ENCODE results near the gene LRRC8D.
"Not testable (repeated sequence)": the region's sequence is repeated elsewhere in the genome, so short reads cannot be mapped to it uniquely, and the experiment has no call there.

Gene LRRC8D

DNA sequence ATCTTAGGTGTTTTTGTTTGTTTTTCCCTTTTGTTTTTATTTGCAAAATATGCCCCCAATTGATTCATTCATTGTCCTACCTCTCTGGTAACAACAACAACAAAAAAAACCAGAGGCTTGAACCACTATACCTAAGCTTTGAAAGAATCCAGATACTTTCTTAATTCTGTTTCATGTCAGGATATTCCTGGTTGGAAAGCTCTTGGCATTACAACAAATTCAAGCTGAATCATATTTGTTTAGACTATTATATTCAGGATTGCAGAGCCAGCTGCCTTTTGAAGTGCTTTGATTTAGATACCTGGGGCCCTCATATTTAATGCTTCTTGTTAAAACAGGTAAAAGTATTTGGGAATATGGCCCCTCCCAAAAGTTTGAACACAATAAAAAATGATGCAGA is 151.2 kb downstream of the LRRC8D start:
- H3K27me3 Mint-ChIP-seq: no peaks in the 10 kb centered on the region
- no peaks in the 10 kb centered on the region for H3K9me3 Mint-ChIP-seq
- peaks cover under 1% of the 10 kb centered on the region for H3K4me1 Mint-ChIP-seq
- no peak overlapping the region for H3K27ac Mint-ChIP-seq
- ATAC-seq (ENCODE audit: low read depth) (no peak), DNase-seq (ENCODE audit: low spot score in 2 of 2) (no peak)
- H3K36me3 Mint-ChIP-seq: no peaks in the 10 kb centered on the region
- no peak overlapping the region for H3K4me3 Mint-ChIP-seq

DNA sequence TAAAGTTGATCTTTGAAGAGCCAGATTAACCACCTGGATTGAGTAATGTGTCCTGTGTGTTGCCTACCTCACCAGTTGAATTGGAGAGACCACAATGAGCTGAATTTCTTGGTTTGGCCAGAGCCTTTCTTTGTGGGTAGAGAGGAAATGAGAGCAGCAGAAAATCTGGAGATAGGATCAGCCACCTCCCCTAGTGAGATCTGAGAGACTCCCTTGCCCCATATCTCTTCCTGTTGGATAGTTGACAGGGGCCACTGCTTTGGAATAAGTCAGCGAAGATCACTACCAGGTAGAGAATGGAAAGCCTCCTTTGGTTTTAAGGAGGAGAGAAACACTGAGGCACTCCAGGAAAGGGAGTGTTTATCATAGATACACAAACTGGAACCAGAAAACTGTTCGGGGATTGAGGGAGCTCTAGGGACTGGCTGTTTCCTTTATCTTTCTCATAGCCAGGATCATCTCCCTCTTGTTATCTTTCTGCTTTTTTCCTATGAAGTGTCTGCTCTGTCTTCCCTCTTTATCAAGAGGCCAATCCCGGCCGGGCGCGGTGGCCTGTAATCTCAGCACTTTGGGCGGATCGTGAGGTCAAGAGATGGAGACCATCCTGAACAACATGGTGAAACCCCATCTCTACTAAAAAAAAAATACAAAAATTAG is 152.8 kb downstream of the LRRC8D start:
- no peak for DNase-seq (ENCODE audit: low spot score in 2 of 2)
- Mint-ChIP-seq H3K9me3 (no peaks in the 10 kb centered on the region), H3K36me3 (no peaks in the 10 kb centered on the region), H3K27ac (no peak overlapping the region), H3K4me1 (no peaks in the 10 kb centered on the region), H3K4me3 (no peak overlapping the region), H3K27me3 (peaks cover 2% of the 10 kb centered on the region)
- ATAC-seq (ENCODE audit: low read depth): no peak

DNA sequence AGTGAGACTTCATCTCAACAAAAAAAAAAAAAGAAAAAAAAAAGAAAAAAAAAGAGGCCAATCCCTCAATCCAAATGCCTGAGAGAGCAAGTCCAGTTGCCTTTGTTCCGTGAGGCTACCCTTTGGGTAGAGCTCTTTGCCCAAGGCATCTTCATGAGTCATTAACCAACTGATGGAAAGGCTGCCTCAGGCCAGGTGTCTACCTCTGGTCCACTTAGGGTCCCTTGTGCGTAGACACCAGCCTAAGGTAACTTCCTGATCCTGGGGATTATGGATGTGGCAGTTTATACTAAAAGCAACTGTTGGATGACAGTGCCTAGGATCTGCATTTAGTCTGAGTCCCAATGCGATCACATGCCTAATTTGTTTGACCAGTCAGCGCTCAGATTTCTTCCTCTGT is 153.4 kb downstream of the LRRC8D start:
- DNase-seq (ENCODE audit: low spot score in 2 of 2) (no peak), ATAC-seq (ENCODE audit: low read depth) (no peak)
- Mint-ChIP-seq H3K9me3 (no peaks in the 10 kb centered on the region), H3K27me3 (peaks cover 2% of the 10 kb centered on the region), H3K36me3 (no peaks in the 10 kb centered on the region), H3K27ac (no peak overlapping the region), H3K4me3 (no peak overlapping the region), H3K4me1 (no peaks in the 10 kb centered on the region)

DNA sequence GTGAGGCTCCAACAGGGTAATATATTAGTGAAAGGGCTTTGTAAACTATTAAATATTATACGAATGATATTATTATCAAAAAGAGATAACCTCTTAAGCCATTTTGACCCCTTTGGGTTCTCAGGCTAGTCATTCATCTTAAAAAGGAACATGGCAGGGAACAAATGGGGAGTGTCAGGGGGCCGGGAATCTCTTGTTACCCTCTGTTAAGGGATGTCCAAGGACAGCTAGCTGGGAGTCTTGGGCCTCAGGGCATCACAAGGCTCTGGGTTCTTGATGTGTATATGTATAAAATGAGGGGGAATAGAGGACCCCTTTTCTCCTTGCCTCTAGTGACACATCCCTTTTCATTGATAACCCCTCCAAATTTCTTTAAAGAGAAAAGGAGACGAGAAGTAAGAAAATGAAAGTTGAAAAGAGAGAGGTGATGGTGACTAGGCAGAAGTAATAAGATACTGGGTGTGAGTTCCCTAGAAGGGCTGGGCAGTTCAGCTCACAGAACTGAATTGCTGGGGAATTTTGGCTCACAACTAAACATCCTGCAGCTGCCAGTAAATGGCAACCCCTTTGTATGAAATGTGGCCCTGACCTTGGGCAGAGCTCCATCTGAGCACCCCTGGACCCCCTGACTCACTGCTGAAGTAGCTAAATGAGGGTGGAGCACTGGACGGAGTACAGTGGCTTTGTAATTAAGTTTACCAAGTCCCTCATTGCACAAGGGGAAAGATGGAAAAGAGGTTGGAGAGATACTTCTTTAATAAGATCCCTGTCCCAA is 154.1 kb downstream of the LRRC8D start:
- ATAC-seq (ENCODE audit: low read depth) (no peak), DNase-seq (ENCODE audit: low spot score in 2 of 2) (no peak)
- Mint-ChIP-seq H3K4me3 (no peak overlapping the region), H3K9me3 (no peaks in the 10 kb centered on the region), H3K36me3 (no peaks in the 10 kb centered on the region), H3K27me3 (peaks cover 2% of the 10 kb centered on the region), H3K4me1 (no peaks in the 10 kb centered on the region), H3K27ac (no peak overlapping the region)

DNA sequence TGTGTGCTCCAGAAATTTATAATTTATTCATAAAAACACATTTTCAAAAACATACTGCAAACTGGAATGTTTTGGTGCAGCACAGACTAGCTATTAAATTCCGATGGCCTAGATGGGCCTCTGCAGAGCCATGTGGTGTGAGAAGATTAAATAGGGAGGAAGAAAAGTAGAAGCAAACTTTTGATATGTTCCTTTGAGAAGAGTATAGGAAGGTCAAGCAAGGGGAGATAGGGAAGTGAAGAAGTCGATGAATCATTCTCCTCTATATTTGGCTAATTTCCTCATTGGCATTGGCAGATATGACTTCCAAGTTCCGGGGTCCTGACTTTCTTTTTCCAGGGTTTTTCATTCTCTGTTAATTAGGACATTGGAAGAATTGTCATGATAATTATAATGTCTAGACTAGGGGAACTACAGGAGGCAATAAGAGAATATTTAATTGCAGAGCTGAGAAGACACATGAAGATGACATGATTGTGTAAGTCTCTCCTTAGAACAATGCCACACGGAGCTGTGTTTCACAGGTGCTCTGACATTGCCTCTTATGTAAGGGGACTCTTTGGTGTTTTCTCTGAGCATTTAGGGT is 154.8 kb downstream of the LRRC8D start:
- Mint-ChIP-seq H3K4me1 (no peaks in the 10 kb centered on the region), H3K27me3 (peaks cover 2% of the 10 kb centered on the region), H3K36me3 (no peaks in the 10 kb centered on the region), H3K27ac (no peak overlapping the region), H3K9me3 (no peaks in the 10 kb centered on the region), H3K4me3 (no peak overlapping the region)
- ATAC-seq (ENCODE audit: low read depth): no peak
- DNase-seq (ENCODE audit: low spot score in 2 of 2): no peak

DNA sequence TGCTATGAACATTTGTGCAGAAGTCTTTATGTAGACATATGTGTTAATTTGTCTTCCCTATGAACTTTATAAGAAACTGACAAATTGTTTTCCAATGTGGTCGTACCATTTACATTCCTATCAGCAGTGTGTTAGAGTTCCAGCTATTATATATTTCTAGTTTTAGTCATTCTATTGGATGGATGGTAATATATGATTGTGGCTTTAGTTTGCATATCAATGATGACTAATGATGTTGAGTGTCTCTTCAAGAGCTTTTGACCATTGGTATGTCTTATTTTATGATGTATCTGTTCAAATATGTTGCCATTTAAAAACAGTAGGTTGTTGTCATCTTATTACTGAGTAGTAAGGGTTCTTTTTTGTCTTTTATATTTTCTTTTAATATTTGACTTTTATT is 157.9 kb downstream of the LRRC8D start:
- Mint-ChIP-seq H3K4me3 (no peak overlapping the region), H3K27ac (no peak overlapping the region), H3K36me3 (no peaks in the 10 kb centered on the region), H3K9me3 (no peaks in the 10 kb centered on the region), H3K4me1 (no peaks in the 10 kb centered on the region), H3K27me3 (peaks cover 2% of the 10 kb centered on the region)
- DNase-seq (ENCODE audit: low spot score in 2 of 2) (no peak), ATAC-seq (ENCODE audit: low read depth) (no peak)

DNA sequence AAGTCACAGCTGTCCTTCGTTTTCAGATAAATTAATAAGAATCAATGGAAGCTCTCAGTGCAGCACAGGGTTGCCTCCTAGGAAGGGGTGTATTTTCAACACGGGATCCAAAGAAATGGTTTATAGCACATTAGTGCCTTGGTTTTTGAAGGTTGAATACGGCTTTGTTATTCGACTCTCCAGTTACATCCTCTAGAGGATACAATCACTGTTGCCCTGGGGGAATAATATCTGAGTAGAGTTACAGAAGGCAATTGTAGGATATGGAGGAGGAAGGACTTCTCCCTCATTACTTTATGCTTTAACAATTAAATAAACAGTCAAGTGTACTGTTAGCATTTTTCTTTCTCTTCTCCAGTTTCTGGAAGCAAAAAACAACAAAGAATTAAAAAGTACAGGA is 159.8 kb downstream of the LRRC8D start:
- no peak overlapping the region for H3K4me3 Mint-ChIP-seq
- no peak for DNase-seq (ENCODE audit: low spot score in 2 of 2)
- H3K36me3 Mint-ChIP-seq: no peaks in the 10 kb centered on the region
- no peaks in the 10 kb centered on the region for H3K4me1 Mint-ChIP-seq
- ATAC-seq (ENCODE audit: low read depth): no peak
- H3K27me3 Mint-ChIP-seq: peaks cover 3% of the 10 kb centered on the region
- no peak overlapping the region for H3K27ac Mint-ChIP-seq
- H3K9me3 Mint-ChIP-seq: no peaks in the 10 kb centered on the region

DNA sequence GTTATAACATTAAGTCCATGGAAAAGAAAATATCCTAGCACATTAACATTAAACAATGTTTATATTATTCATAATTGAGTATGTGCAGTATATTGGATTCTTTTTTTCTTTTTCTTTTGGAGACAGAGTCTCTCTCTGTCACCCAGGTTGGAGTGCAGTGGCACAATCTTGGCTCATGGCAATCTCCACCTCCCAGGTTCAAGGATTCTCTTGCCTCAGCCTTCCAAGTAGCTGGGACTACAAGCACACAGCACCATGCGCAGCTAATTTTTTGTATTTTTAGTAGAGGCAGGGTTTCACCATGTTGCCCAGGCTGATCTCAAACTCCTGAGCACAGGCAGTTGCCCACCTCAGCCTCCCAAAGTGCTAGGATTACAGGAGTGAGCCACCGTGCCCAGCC is 162.0 kb downstream of the LRRC8D start:
- H3K36me3 Mint-ChIP-seq; DNase-seq (ENCODE audit: low spot score in 2 of 2); H3K9me3 Mint-ChIP-seq; H3K27me3 Mint-ChIP-seq; H3K27ac Mint-ChIP-seq; H3K4me1 Mint-ChIP-seq; H3K4me3 Mint-ChIP-seq; ATAC-seq (ENCODE audit: low read depth): not testable (repeated sequence)

DNA sequence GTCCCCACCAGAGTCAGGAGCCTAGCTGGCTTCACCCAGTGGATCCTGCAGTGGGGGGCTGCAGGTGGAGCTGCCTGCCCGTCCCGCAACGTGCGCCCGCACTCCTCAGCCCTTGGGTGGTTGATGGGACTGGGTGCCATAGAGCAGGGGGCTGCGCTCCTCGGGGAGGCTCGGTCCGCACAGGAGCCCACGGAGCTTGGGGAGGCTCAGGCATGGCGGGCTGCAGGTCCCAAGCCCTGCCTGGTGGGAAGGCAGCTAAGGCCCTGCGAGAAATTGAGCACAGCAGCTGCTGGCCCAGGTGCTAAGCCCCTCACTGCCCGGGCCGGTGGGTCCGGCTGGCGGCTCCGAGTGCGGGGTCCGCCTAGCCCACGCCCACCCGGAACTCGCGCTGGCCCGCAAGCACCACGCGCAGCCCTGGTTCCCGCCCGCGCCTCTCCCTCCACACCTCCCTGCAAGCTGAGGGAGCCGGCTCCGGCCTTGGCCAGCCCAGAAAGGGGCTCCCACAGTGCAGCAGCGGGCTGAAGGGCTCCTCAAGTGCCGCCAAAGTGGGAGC is 163.8 kb downstream of the LRRC8D start:
- not testable (repeated sequence) for DNase-seq (ENCODE audit: low spot score in 2 of 2); H3K27ac Mint-ChIP-seq; H3K36me3 Mint-ChIP-seq; H3K9me3 Mint-ChIP-seq; ATAC-seq (ENCODE audit: low read depth); H3K4me3 Mint-ChIP-seq; H3K4me1 Mint-ChIP-seq; H3K27me3 Mint-ChIP-seq

DNA sequence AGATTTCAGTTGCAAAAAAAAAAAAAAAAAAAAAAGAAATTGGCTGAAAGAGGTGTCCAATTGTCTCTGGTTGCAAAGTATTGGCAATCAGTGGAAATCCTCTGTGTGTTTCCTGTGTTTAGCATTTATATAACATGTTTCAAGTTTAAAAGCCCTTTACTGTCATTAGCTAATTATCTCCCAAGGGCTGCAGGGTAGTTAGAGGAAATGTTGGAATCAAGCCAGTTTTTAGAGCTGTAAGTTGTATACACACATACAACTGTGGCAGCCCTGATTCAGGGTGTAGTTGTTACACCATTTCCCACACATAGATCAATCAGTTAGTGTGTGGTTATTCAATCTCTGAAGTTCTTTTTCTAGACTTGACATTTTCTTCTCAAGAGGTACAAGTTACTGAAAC is 165.2 kb downstream of the LRRC8D start:
- Mint-ChIP-seq H3K27ac (no peak overlapping the region), H3K9me3 (no peaks in the 10 kb centered on the region), H3K36me3 (no peaks in the 10 kb centered on the region), H3K4me3 (no peak overlapping the region), H3K4me1 (no peaks in the 10 kb centered on the region), H3K27me3 (peaks cover 1% of the 10 kb centered on the region)
- no peak for DNase-seq (ENCODE audit: low spot score in 2 of 2)
- no peak for ATAC-seq (ENCODE audit: low read depth)
